B cell (primary cell): ENCODE results near the gene MYL10. TPM values are rescaled to one million over a fixed set of nuclear protein-coding genes. Genes with fewer than 3 reads are reported as not detected.
A peak's percentile ranks its signal among the peaks of the same experiment; 100 is the strongest.

Source experiments
- ATAC-seq: fragments of 200-7000 bp; cut with Tn5 transposase; one replicate; pipeline ENCODE4 v1.10.0; 2021; ENCODE audit warnings: low read depth, mild to moderate bottlenecking, moderate number of reproducible peaks, moderate library complexity
- CTCF ChIA-PET: fragments of 350-600 bp; sonication (Branson Sonifier 250); formaldehyde crosslinking; loops from one replicate; lab custom pipeline; 2021; ENCODE audit warnings: antibody characterized with exemption, inconsistent platforms; lab: Charles Lee
- POLR2A ChIA-PET: fragments of 350-600 bp; sonication (Branson Sonifier 250); formaldehyde crosslinking; loops from one replicate; lab custom pipeline; 2021; ENCODE audit warnings: antibody characterized with exemption; lab: Charles Lee
- DNase-seq: peaks from one replicate; pipeline ENCODE4 v3.0.0; 2013
- H2AFZ ChIP-seq: 2 replicates; pipeline ENCODE4 v1.6.1; 2012; ENCODE audit warnings: mild to moderate bottlenecking, low read depth, low read length; ENCODE audit not compliant: insufficient read depth, poor library complexity, severe bottlenecking
- H3K27ac ChIP-seq, 2 donors: 1 replicate in 1 of 2; 2 replicates in 1 of 2; pipeline ENCODE4 v1.5.1; 2012 to 2013; ENCODE audit warnings: low read length in 2 of 2, mild to moderate bottlenecking in 2 of 2, moderate library complexity in 1 of 2
- H3K27me3 ChIP-seq, 4 experiments: fragments of 200-600 bp in 1 of 4; sonication (generic) in 1 of 4; replicated peaks in 1 of 4; 1 replicate in 2 of 4; 2 replicates in 2 of 4; pipeline versions ENCODE4 v1.6.1 to v1.7.0; 2013 to 2016; ENCODE audit warnings: low read length in 3 of 4, mild to moderate bottlenecking in 2 of 4, mixed read lengths in 1 of 4, moderate library complexity in 1 of 4; ENCODE audit not compliant: insufficient read depth in 4 of 4, control insufficient read depth in 3 of 4; ENCODE audit errors: control extremely low read depth in 1 of 4
- H3K36me3 ChIP-seq, 2 experiments: replicated peaks in 1 of 2; 1 replicate in 1 of 2; 2 replicates in 1 of 2; pipeline versions ENCODE4 v1.6.1 to v1.7.1; 2013; ENCODE audit warnings: low read length in 1 of 2; ENCODE audit not compliant: insufficient read depth in 2 of 2, control insufficient read depth in 1 of 2; ENCODE audit errors: control extremely low read depth in 1 of 2, extremely low read depth in 1 of 2
- H3K4me1 ChIP-seq, 2 donors: fragments of 200-600 bp in 1 of 2; sonication (generic) in 1 of 2; 1 replicate in 1 of 2; 2 replicates in 1 of 2; pipeline versions ENCODE4 v1.5.1 to v1.6.1; 2013 to 2017; ENCODE audit warnings: low read length in 2 of 2; ENCODE audit not compliant: control insufficient read depth in 2 of 2, insufficient read depth in 2 of 2
- H3K4me2 ChIP-seq: replicated peaks from 2 replicates; pipeline ENCODE3; 2012; ENCODE audit warnings: mild to moderate bottlenecking, low read depth, low read length; ENCODE audit not compliant: poor library complexity, severe bottlenecking
- H3K4me3 ChIP-seq, 5 experiments: fragments of 200-600 bp in 1 of 5; sonication (generic) in 1 of 5; 1 replicate in 3 of 5; 2 replicates in 2 of 5; pipeline versions ENCODE4 v1.5.1 to v1.7.0; 2011 to 2016; ENCODE audit warnings: low read length in 4 of 5, mild to moderate bottlenecking in 4 of 5, low read depth in 2 of 5, control low read depth in 1 of 5, moderate library complexity in 1 of 5; ENCODE audit not compliant: insufficient read depth in 1 of 5; ENCODE audit errors: control extremely low read depth in 1 of 5, extremely low read depth in 1 of 5
- H3K79me2 ChIP-seq: fragments of 200-600 bp; sonication (generic); one replicate; pipeline ENCODE4 v1.6.0; 2016; ENCODE audit warnings: low read length; ENCODE audit not compliant: control insufficient read depth, insufficient read depth
- H3K9ac ChIP-seq: fragments of 200-600 bp; sonication (generic); 2 replicates; pipeline ENCODE4 v1.6.1; 2017; ENCODE audit warnings: mild to moderate bottlenecking, low read length, moderate library complexity
- H3K9me3 ChIP-seq, 3 donors: one replicate each; pipeline versions ENCODE4 v1.6.1 to v1.7.1; 2013; ENCODE audit warnings: low read length in 2 of 3; ENCODE audit not compliant: control insufficient read depth in 2 of 3, insufficient read depth in 1 of 3; ENCODE audit errors: control extremely low read depth in 1 of 3
- H4K20me1 ChIP-seq: 2 replicates; pipeline ENCODE4 v1.6.0; 2012; ENCODE audit warnings: mild to moderate bottlenecking, low read length; ENCODE audit not compliant: insufficient read depth, control insufficient read depth, poor library complexity, severe bottlenecking
- H3K27ac Mint-ChIP-seq: one replicate; pipeline ENCODE4 v1.8.0; 2021; ENCODE audit warnings: mixed read lengths
- H3K27me3 Mint-ChIP-seq: one replicate; pipeline ENCODE4 v1.8.0; 2021; ENCODE audit warnings: mixed read lengths
- H3K4me1 Mint-ChIP-seq: one replicate; pipeline ENCODE4 v1.8.0; 2021; ENCODE audit warnings: mixed read lengths
- H3K4me3 Mint-ChIP-seq: one replicate; pipeline ENCODE4 v1.8.0; 2021; ENCODE audit warnings: mixed read lengths
- H3K9me3 Mint-ChIP-seq: one replicate; pipeline ENCODE4 v1.8.0; 2022; ENCODE audit warnings: mixed read lengths; ENCODE audit not compliant: insufficient read depth
- CTCF ChIP-seq: fragments of 200-600 bp; IDR thresholded peaks from one replicate; pipeline ENCODE4 v1.8.0; 2022; ENCODE audit warnings: antibody characterized with exemption, mild to moderate bottlenecking
- EZH2 ChIP-seq: IDR thresholded peaks from 2 replicates; pipeline ENCODE4 v1.6.1; 2012; ENCODE audit warnings: borderline replicate concordance, low read depth, mild to moderate bottlenecking, moderate library complexity, low read length; ENCODE audit not compliant: insufficient read depth, poor library complexity, severe bottlenecking
- WGBS: methylation state at CpG from one replicate; pipeline ENCODE4 v1.1.5; 2013; ENCODE audit warnings: missing lambda C conversion rate; ENCODE audit not compliant: insufficient coverage; 5-methylcytosine and 5-hydroxymethylcytosine counted together
- intact Hi-C: fragments of 100-400 bp; cut with micrococcal nuclease; formaldehyde crosslinking; loops from one replicate; pipeline ENCODE4 v1.10.0; 2022
- polyA plus RNA-seq: library from polyadenylated mRNA; depleted of rRNA; stranded (reverse); fragments of >200 nt; gene quantifications from 2 replicates; pipeline ENCODE4 v1.2.3, GENCODE V29; 2012
- total RNA-seq, 2 donors: library from RNA; stranded (reverse); fragments of 120-200 nt in 1 of 2; gene quantifications; 1 replicate in 1 of 2; 2 replicates in 1 of 2; pipeline versions ENCODE4 v1.2.3 to v1.2.4, GENCODE V29; 2013 to 2022

Gene MYL10
- total and polyA plus RNA-seq, 2 donors (not counting 1 experiment from before 2014, with no cell fraction given) = not detected

DNA sequence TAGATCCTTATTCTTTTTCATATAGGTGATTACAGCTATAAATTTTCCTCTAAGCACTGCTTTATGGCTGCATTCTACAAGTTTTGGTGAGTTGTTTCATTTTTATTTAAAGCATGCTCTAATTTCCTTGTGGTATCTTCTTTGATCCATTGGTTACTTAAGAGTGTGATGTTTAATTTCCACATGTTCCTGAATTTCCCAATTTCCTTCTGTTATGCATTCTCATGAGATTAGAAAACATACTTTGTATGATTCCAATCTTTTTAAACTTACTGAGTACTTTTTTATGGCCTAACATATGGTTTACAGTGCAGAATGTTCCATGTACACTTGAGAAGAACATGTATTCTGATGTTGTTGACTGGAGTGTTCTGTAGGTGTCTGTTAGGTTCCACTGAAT is 53.4 kb downstream of the MYL10 start:
- H3K27me3 Mint-ChIP-seq = peaks cover 19% of the 10 kb centered on the region
- no peak for ATAC-seq
- no peak for TF ChIP-seq EZH2
- no peak for TF ChIP-seq CTCF
- Histone ChIP-seq H2AFZ (peak overlapping the region; percentile 3), H3K79me2 (no peaks in the 10 kb centered on the region), H3K36me3 (no peaks in the 10 kb centered on the region), H3K4me2 (no peak overlapping the region), H4K20me1 (no peaks in the 10 kb centered on the region), H3K4me3 (no peak overlapping the region), H3K27ac (no peak overlapping the region), H3K9ac (no peak overlapping the region), H3K9me3 (peaks cover 0 to 11% (median 10%) of the 10 kb centered on the region in 3 donors), H3K4me1 (peaks cover 3 to 4% of the 10 kb centered on the region in 2 donors), H3K27me3 (peaks cover 0 to 2% (median 0%) of the 10 kb centered on the region in 4 experiments)
- ChIA-PET CTCF (no interaction called here), POLR2A (no interaction called here)
- H3K4me1 Mint-ChIP-seq = peaks cover 11% of the 10 kb centered on the region
- no peak overlapping the region for H3K4me3 Mint-ChIP-seq
- no peak for DNase-seq
- peaks cover 11% of the 10 kb centered on the region for H3K9me3 Mint-ChIP-seq
- intact Hi-C loops = no loop called here
- H3K27ac Mint-ChIP-seq = no peak overlapping the region

GRCh38 chr7:101575168-101575567 is 53.9 kb downstream of the MYL10 start:
- no peak for DNase-seq
- H3K79me2 ChIP-seq = no peaks in the 10 kb centered on the region
- H3K27me3 ChIP-seq = peaks cover 0 to 2% (median 0%) of the 10 kb centered on the region in 4 experiments
- peaks cover 3 to 4% of the 10 kb centered on the region in 2 donors for H3K4me1 ChIP-seq
- TF ChIP-seq EZH2 (no peak), CTCF (no peak)
- H4K20me1 ChIP-seq = no peaks in the 10 kb centered on the region
- Mint-ChIP-seq H3K27me3 (peaks cover 25% of the 10 kb centered on the region), H3K27ac (no peak overlapping the region), H3K4me3 (no peak overlapping the region), H3K4me1 (peaks cover 11% of the 10 kb centered on the region), H3K9me3 (peaks cover 12% of the 10 kb centered on the region)
- intact Hi-C loops = no loop called here
- no peak overlapping the region for H3K4me2 ChIP-seq
- H3K9me3 ChIP-seq = peaks cover 0 to 12% (median 10%) of the 10 kb centered on the region in 3 donors
- H3K36me3 ChIP-seq = no peaks in the 10 kb centered on the region
- 0% methylated on average over 1 of the region's 2 CpGs for WGBS
- H3K9ac ChIP-seq = no peak overlapping the region
- H3K27ac ChIP-seq = no peak overlapping the region
- CTCF ChIA-PET = no interaction called here
- no peak overlapping the region for H3K4me3 ChIP-seq
- peak overlapping the region; percentile 3 for H2AFZ ChIP-seq
- ATAC-seq = no peak
- POLR2A ChIA-PET = no interaction called here
